Activated CD8-positive, alpha-beta memory T cell treated with anti-CD3 and anti-CD28 coated beads, Interleukin-2, amount 50 U/mL, for 48 hours (primary cell): ENCODE data around the gene MYO1E.

Experiments
- DNase-seq: peaks from one replicate; pipeline ENCODE4 v3.0.0-alpha.2; 2020

The MYO1E gene

GRCh38 chr15:59256482-59256881 is 116.2 kb downstream of the MYO1E start:
- DNase-seq, result no peak

DNA sequence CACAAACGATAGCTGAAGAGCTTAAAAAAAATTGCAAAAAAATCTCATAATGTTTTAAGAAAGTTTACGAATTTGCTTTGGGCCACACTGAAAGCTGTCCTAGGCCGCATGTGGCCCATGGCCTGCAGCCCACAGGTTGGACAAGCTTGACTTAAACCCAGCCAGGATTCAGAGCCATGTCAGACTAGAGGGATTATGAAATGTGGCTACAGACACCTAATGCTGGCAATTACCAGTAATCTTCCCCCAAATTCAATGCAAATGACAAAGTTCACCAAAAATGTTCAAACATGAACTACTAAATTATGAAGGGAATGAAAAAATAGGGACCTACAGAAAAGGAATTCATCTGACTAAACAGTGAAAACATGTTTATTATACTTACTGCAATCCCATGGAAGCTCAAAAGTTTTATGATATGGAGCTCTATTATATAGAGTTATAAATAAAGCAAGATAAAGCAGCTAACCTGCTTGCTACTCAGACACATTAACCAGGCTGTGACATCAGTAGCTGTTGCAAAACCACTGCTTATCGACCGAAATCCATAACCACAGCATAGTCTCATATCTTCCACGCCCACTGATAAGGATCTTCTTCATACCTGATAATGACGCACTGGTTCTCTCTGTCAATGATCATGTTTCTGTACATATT is 116.9 kb downstream of the MYO1E start:
- no peak for DNase-seq

DNA sequence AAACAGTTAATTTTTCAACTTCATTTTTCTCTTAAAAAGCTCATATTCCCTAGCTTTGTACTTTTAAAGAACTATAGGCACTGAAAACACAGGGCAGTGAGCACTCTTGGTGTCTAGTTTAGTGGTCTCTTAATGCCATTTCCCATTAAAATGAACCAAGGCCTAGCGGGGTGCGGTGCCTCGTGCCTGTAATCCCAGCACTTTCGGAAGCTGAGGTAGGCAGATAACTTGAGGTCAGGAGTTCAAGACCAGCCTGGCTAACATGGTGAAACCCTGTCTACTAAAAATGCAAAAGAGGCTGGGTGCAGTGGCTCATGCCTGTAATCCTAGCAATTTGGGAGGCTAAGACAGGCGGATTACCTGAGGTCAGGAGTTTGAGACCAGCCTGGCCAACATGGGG is 120.5 kb downstream of the MYO1E start:
- no peak for DNase-seq

GRCh38 chr15:59251001-59251845 is 121.4 kb downstream of the MYO1E start:
- DNase-seq, result no peak

DNA sequence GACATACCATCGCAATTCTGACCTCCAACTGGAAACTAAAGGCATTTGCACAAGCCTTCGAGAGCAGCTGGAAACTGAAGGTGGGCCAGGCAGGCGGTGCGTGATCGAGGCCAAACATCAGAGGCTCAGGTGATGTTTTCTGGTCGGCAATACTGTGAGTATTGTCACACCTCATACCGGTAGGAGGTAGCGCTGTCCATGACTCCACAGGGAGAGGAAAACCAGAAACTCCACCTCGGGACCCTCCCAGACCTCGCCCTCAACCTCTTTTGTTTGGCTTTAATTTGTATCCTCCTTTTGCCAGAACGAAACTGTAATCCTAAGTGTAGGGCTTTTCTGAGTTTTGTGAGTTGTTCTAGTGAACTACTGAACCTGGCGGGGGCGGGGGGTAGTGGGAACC is 122.4 kb downstream of the MYO1E start:
- no peak for DNase-seq

GRCh38 chr15:59249816-59250215 is 122.9 kb downstream of the MYO1E start:
- DNase-seq, result no peak

- peak; percentile 57 for DNase-seq
Observed at GRCh38 chr15:59247364-59247763, 125.3 kb downstream of the MYO1E start.

DNA sequence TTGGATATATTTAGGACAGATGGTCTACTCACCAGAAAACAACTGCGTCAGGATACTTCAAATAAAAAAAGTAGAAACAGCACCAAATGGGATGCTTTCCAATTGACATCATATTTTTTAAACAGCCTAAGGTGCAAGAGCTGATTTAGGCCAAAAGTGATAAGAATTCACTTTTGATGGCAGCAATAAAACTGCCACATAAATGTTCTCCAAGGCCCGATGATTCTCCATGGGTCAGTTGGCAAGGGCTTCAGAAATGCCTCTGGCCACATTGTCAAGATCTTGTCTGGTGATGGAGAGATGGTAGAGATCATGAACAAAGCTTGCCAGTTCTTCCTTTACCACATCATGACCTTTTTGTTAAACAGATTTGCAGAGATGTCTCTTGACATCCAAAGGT is 127.1 kb downstream of the MYO1E start:
- DNase-seq, result no peak

GRCh38 chr15:59244337-59244736 is 128.3 kb downstream of the MYO1E start:
- DNase-seq, result no peak

GRCh38 chr15:59243622-59244021 is 129.0 kb downstream of the MYO1E start:
- DNase-seq, result no peak

GRCh38 chr15:59242649-59243048 is 130.0 kb downstream of the MYO1E start:
- no peak for DNase-seq

DNA sequence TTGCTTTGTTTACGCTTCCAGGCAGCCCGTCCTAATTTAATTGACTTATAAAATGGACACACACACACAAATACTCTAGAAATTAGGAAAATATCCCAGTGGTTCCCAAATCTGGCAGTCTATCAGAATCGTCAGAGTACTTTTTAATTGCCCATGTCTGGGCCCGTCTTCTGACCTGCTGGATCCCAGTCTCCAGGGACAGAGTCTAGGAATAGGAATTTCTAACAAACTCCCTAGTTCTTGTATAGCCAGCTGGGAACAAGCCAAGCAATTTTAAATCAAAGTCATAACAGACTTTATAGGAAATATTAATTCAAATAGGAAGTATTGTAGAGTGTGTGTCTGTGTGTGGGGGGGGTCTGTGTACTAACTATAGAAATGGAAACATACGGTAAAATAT is 132.6 kb downstream of the MYO1E start:
- DNase-seq, result no peak

- DNase-seq, result no peak
Observed at GRCh38 chr15:59237924-59238331, 134.7 kb downstream of the MYO1E start.

DNA sequence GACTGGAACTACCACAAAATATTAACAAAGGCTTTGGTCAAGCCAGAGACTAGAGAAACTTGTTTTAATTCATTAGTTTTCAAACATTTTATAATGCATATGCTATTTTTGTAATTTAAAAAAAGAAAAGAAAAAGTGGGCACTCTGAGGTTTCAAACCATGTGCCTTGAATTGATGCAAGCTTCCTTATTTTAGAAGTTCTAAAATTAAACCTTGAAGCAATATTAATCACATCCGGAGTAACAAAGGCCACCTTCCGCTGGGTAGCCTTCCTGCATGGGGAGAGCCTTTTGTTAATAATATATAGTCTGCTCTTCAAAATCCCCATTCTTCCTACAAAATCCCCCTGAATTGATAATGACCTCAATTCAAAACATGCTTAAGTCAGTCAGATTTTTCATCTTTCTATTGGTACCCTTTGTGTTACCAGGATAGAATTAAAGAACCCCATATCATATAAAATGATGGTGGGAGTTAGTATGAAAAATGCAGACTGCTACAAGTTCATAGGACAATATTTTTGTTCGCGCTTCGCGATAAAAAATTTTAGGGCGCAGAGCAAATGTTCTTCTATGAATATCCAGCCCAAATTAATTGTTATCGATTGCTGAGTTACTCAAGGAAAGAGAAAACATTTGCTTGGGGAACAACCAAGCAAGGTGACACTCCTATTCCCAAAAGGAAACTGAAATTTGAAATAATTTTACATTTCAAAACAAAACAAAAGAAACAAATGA is 135.4 kb downstream of the MYO1E start:
- DNase-seq, result no peak

- no peak for DNase-seq
Observed at GRCh38 chr15:59236394-59236793, 136.3 kb downstream of the MYO1E start.

- no peak for DNase-seq
Observed at GRCh38 chr15:59232476-59232875, 140.2 kb downstream of the MYO1E start.

DNA sequence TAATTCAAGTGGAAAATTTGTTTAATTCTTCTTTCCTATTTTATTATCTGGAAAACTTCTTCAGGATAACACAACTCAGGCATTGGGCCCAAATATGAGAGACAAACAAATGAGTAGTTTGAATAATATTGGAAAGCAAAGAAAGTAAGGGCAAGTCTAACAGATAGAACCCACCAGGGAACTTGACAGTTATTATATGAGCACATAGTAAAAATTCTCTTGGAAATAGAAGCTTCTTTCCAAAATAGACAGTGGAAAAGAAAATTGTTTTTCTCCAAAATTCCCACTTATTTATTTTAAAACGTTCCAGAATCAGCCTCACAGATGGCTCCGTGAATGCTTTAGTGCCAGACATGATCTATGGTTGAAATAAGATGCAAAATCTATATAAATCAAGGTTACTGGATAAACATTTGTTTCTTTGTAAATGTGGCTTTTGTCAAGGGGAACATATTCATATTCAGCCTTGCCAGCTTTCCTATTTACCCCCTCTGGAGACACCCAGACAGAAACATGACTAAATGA is 142.1 kb downstream of the MYO1E start:
- DNase-seq, result no peak

DNA sequence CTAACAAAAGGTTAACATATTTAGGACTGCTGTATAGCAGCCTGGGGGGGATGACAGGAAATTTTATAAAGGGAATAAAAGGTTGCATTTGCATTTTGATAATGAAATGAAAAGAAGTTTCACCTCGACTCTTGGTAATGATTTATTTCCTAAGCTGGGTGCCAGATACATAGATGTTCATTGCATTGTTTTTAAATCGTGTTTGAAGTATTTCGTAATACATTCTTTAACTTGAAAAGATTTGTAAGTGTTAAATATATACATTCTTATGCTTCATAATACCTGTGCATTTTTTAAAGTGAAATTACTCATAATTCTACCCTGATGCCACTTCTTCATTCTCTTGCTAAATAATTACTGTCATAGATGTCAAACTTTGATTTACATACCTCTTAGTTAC is 143.2 kb downstream of the MYO1E start:
- DNase-seq, result no peak

DNA sequence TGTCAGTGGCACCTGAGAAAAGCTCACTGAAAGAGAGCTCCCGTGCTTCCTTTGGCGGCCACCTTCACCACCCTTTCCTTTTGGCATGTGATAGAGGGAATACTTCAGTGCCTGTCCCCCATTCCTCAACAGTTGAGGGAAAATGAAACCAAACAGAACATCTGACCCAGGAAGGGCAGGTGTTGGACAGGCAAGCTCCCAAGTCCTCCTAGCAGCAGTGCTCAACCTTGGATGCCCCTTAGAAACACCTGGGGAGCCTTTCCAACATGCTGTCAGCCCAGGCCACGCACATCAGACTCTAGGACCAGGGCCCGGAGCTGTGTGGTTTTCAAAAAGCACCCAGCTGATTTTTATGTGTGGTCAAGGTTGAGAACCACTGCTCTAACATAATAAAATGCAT is 143.7 kb downstream of the MYO1E start:
- DNase-seq, result no peak

DNA sequence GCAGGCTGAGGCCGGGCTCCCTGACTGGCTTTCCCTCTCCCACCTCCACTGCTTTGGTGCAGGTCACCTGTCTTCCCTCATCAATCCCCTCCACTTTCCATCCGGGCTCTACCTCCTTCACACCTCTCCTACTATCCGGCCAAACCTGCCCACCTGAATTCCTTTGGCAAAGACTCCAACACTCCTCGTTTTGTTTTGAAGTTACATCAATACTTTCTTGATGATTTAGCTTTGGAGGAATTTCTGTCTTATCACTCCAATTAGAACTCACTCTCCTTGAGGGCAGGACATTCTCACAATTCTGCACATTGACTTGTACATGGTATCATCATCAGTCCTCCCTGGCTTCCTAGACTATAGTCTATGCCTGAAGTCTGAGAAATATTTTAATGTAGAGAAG is 145.7 kb downstream of the MYO1E start:
- DNase-seq, result no peak

DNA sequence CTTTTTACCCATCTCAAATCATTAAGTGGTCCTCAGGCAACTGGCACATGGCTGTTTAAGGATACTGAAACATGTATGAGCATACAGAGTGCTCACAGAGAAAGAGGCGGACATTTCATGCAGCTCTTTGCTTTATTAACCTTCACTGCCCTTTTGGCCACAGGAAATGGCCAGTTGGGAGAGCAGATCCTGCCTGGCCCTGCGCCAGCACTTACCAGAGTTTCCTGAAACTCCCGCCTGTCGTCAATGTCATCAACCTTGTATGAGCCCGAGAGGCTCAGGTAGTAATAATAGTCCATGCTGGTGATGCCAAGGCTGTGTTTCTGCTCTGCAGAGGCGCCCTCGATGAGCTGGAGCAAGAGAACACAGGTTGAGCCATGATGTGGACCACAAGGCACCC is 148.2 kb downstream of the MYO1E start:
- DNase-seq, result no peak

DNA sequence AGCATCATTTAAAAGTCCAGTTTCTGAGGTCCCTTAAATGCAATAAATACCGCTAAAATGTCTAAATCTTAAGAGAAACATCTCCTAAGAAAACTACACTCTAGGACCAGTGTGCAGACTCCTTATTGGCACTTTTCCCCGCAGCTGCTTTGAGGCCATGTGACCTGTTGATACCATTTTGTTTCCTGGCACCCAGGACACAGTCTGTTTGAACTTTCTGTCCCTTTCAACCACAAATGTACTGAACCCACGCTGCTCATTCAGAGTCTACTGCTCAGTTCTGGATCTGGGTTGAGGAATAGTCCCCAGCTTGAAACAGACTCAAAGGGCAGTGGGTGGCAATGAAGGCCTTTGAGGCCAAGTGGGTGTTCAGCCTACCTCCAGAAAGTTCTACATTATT is 148.9 kb downstream of the MYO1E start:
- DNase-seq, result no peak

DNA sequence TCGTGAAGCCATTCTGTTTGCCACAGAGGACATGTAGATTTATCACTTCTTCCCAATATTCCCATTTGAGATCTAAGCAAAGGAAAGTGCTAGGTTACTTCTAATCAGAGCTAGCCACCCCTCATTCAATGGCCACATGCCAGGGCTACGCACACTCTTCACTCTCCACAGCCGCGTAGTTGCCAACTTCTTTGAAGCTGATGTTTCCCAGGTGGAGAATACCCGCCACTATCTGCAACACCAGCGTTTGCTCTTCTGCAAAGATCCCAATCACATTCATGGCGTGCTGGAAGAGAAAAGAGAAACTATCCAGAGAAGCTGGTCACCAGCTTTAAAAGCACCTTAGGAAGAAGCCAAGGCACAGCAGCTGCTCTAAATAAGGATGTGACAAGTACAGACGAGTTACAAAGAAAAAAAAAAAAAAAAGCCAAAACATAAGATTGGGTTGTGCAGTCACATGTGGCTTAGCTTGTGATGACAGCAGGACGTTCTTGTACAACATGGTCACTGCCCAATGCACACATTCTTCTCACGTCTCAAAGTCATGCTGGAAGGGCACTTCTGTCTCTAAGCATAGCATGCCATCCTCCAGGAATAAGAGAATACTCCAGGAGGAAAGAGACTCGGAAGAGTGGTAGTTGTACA is 149.6 kb downstream of the MYO1E start:
- DNase-seq, result no peak
